A673 (cell line): ENCODE measurements around the gene KIF24.

Source experiments
- EZH2 ChIP-seq: fragments of 200-600 bp; sonication (generic); IDR thresholded peaks from 2 replicates; pipeline ENCODE4 v1.6.1; 2017; ENCODE audit warnings: borderline replicate concordance, low read depth, mild to moderate bottlenecking, mixed read lengths, antibody characterized with exemption, low read length; ENCODE audit not compliant: poor library complexity, severe bottlenecking
- TF ChIP-seq, protein P1 (sequence below): fragments of 300-800, 200-600 bp; sonication (generic); conservative IDR thresholded peaks from 2 replicates; pipeline ENCODE4 v1.5.1; 2017; ENCODE audit warnings: low read depth, mild to moderate bottlenecking, antibody characterized with exemption, low read length, moderate library complexity, mixed read lengths

DNA sequence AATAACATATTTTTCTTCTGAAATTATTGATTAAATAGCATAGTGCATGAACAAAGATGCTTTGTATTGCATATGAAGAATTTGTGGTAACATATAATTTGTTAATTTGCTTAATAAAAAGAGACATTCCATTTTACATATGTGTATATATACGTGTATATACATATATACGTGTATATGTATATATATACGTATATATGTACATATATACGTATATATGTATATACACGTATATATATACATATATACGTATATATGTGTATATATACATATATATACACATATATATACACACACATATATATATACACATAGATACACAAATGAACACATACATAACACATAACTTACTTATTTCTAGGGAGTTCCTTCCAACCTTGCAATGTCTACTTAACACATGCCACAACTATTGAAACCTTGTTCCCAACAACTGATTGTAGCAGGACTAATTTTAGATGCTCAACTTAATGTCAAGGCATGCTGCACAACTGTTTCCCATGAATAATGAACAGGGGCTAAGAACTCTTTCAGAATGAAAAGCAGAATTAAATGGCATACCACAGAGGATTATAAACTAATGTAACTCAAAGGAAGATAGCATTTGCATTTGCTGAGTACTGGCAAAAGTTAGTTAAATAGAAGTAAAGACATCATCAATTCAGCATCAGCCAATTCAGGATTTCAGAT is 17.4 kb downstream of the KIF24 start:
- TF ChIP-seq, protein P1, sequence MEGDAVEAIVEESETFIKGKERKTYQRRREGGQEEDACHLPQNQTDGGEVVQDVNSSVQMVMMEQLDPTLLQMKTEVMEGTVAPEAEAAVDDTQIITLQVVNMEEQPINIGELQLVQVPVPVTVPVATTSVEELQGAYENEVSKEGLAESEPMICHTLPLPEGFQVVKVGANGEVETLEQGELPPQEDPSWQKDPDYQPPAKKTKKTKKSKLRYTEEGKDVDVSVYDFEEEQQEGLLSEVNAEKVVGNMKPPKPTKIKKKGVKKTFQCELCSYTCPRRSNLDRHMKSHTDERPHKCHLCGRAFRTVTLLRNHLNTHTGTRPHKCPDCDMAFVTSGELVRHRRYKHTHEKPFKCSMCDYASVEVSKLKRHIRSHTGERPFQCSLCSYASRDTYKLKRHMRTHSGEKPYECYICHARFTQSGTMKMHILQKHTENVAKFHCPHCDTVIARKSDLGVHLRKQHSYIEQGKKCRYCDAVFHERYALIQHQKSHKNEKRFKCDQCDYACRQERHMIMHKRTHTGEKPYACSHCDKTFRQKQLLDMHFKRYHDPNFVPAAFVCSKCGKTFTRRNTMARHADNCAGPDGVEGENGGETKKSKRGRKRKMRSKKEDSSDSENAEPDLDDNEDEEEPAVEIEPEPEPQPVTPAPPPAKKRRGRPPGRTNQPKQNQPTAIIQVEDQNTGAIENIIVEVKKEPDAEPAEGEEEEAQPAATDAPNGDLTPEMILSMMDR, result no peak
- no peak for TF ChIP-seq EZH2
